HEK293 (cell line): ENCODE data around the gene PRR33.

ENCODE experiments used
- CTCF ChIA-PET: fragments of 350-600 bp; formaldehyde crosslinking; extraction: SDS; loops from one replicate; lab custom pipeline; 2021; ENCODE audit warnings: antibody characterized with exemption; lab: Yijun Ruan, JAX
- POLR2A ChIA-PET: fragments of 300-600 bp; formaldehyde crosslinking; extraction: SDS; loops from one replicate; lab custom pipeline; 2020; ENCODE audit warnings: antibody characterized with exemption, inconsistent platforms; lab: Yijun Ruan, JAX
- H3K27ac ChIP-seq: fragments of 200-500 bp; sonication (Bioruptor generic); 2 replicates; pipeline ENCODE4 v1.5.1; 2014; ENCODE audit warnings: low read depth, low read length, control low read depth, inconsistent platforms; ENCODE audit errors: extremely low read depth
- H3K36me3 ChIP-seq, 2 experiments: fragments of 200-500 bp in 1 of 2; sonication (Bioruptor generic) in 1 of 2; 1 replicate in 1 of 2; 2 replicates in 1 of 2; pipeline ENCODE4 v1.5.1; 2014 to 2017; ENCODE audit warnings: inconsistent platforms in 2 of 2, low read length in 2 of 2; ENCODE audit not compliant: control insufficient read depth in 2 of 2, insufficient read depth in 1 of 2
- H3K4me1 ChIP-seq: fragments of 200-500 bp; sonication (Bioruptor generic); 2 replicates; pipeline ENCODE4 v1.5.1; 2014; ENCODE audit warnings: mild to moderate bottlenecking, low read length, inconsistent platforms; ENCODE audit not compliant: control insufficient read depth, insufficient read depth
- H3K4me3 ChIP-seq: 2 replicates; pipeline ENCODE4 v1.5.1; 2011; ENCODE audit warnings: low read depth, mild to moderate bottlenecking, control low read depth, low read length, moderate library complexity
- H3K9me3 ChIP-seq: fragments of 200-500 bp; sonication (Bioruptor generic); 2 replicates; pipeline ENCODE4 v1.5.1; 2014; ENCODE audit warnings: low read depth, low read length, inconsistent platforms; ENCODE audit not compliant: control insufficient read depth, insufficient read depth
- BCL6B ChIP-seq: fragments of 450-650 bp; formaldehyde crosslinking; IDR thresholded peaks from 2 replicates; pipeline ENCODE4 v1.5.1; 2017; ENCODE audit warnings: missing biosample characterization, missing genetic modification characterization
- CTCF ChIP-seq: fragments of 450-650 bp; formaldehyde crosslinking; IDR thresholded peaks from 2 replicates; pipeline ENCODE4 v1.5.1; 2016; ENCODE audit warnings: missing biosample characterization, missing genetic modification characterization
- ELK4 ChIP-seq: IDR thresholded peaks from 2 replicates; pipeline ENCODE4 v1.6.1; 2011; ENCODE audit warnings: mild to moderate bottlenecking, low read depth, low read length, borderline replicate concordance
- GLI4 ChIP-seq: fragments of 450-650 bp; formaldehyde crosslinking; IDR thresholded peaks from 2 replicates; pipeline ENCODE4 v1.5.1; 2016; ENCODE audit warnings: missing biosample characterization, missing genetic modification characterization
- HOXD13 ChIP-seq: sonication (generic); formaldehyde crosslinking; IDR thresholded peaks from 2 replicates; pipeline ENCODE4 v1.8.0; 2022; ENCODE audit warnings: missing genetic modification reagents, borderline replicate concordance
- REPIN1 ChIP-seq: fragments of 450-650 bp; formaldehyde crosslinking; IDR thresholded peaks from 2 replicates; pipeline ENCODE4 v1.5.1; 2017; ENCODE audit warnings: missing biosample characterization, missing genetic modification characterization, low read depth
- SETDB1 ChIP-seq: IDR thresholded peaks from one replicate; pipeline ENCODE4 v1.6.1; 2017; ENCODE audit warnings: mild to moderate bottlenecking, low read length, moderate library complexity, mixed read lengths; ENCODE audit not compliant: insufficient read length
- ZFHX2 ChIP-seq: fragments of 450-650 bp; formaldehyde crosslinking; conservative IDR thresholded peaks from 2 replicates; pipeline ENCODE4 v1.5.1; 2016; ENCODE audit warnings: missing biosample characterization, missing genetic modification characterization
- ZNF114 ChIP-seq: fragments of 450-650 bp; formaldehyde crosslinking; IDR thresholded peaks from 2 replicates; pipeline ENCODE4 v1.5.0; 2017; ENCODE audit warnings: missing biosample characterization, missing genetic modification characterization
- ZNF174 ChIP-seq: fragments of 450-650 bp; formaldehyde crosslinking; IDR thresholded peaks from 2 replicates; pipeline ENCODE4 v1.5.0; 2017; ENCODE audit warnings: missing biosample characterization, mild to moderate bottlenecking, missing genetic modification characterization
- ZNF211 ChIP-seq: fragments of 450-650 bp; formaldehyde crosslinking; IDR thresholded peaks from 2 replicates; pipeline ENCODE4 v1.5.1; 2016; ENCODE audit warnings: low read depth, missing biosample characterization, missing genetic modification characterization
- ZNF341 ChIP-seq: fragments of 450-650 bp; formaldehyde crosslinking; IDR thresholded peaks from 2 replicates; pipeline ENCODE4; 2016; ENCODE audit warnings: low read depth, missing biosample characterization, missing genetic modification characterization
- ZNF391 ChIP-seq: fragments of 450-650 bp; formaldehyde crosslinking; IDR thresholded peaks from 2 replicates; pipeline ENCODE4 v1.5.1; 2016; ENCODE audit warnings: low read depth, missing biosample characterization, missing genetic modification characterization, borderline replicate concordance
- ZNF404 ChIP-seq: fragments of 450-650 bp; formaldehyde crosslinking; IDR thresholded peaks from 2 replicates; pipeline ENCODE4 v1.5.1; 2017; ENCODE audit warnings: missing biosample characterization, missing genetic modification characterization
- ZNF521 ChIP-seq: fragments of 450-650 bp; formaldehyde crosslinking; IDR thresholded peaks from 2 replicates; pipeline ENCODE4 v1.5.1; 2017; ENCODE audit warnings: missing biosample characterization, mild to moderate bottlenecking, missing genetic modification characterization
- ZNF544 ChIP-seq: fragments of 450-650 bp; formaldehyde crosslinking; IDR thresholded peaks from 2 replicates; pipeline ENCODE4 v1.5.0; 2017; ENCODE audit warnings: missing biosample characterization, missing genetic modification characterization
- ZNF610 ChIP-seq: fragments of 450-650 bp; formaldehyde crosslinking; IDR thresholded peaks from 2 replicates; pipeline ENCODE4 v1.5.1; 2016; ENCODE audit warnings: missing biosample characterization, missing genetic modification characterization, borderline replicate concordance
- ZNF660 ChIP-seq: fragments of 450-650 bp; IDR thresholded peaks from 2 replicates; pipeline ENCODE4 v1.5.1; 2018; ENCODE audit warnings: missing biosample characterization, mild to moderate bottlenecking, missing genetic modification characterization
- ZNF677 ChIP-seq: fragments of 450-650 bp; IDR thresholded peaks from 2 replicates; pipeline ENCODE4 v1.5.0; 2018; ENCODE audit warnings: missing biosample characterization, mild to moderate bottlenecking, missing genetic modification characterization, moderate library complexity
- ZNF791 ChIP-seq: fragments of 450-650 bp; formaldehyde crosslinking; IDR thresholded peaks from 2 replicates; pipeline ENCODE4 v1.5.1; 2016; ENCODE audit warnings: missing biosample characterization, missing genetic modification characterization
- TF ChIP-seq, protein P1 (sequence below): fragments of 450-650 bp; formaldehyde crosslinking; IDR thresholded peaks from 2 replicates; pipeline ENCODE4 v1.5.1; 2016; ENCODE audit warnings: missing biosample characterization, missing genetic modification characterization
- TF ChIP-seq, protein P2 (sequence below): fragments of 450-650 bp; formaldehyde crosslinking; IDR thresholded peaks from 2 replicates; pipeline ENCODE4 v1.5.1; 2016; ENCODE audit warnings: missing biosample characterization, missing genetic modification characterization

Gene PRR33

DNA sequence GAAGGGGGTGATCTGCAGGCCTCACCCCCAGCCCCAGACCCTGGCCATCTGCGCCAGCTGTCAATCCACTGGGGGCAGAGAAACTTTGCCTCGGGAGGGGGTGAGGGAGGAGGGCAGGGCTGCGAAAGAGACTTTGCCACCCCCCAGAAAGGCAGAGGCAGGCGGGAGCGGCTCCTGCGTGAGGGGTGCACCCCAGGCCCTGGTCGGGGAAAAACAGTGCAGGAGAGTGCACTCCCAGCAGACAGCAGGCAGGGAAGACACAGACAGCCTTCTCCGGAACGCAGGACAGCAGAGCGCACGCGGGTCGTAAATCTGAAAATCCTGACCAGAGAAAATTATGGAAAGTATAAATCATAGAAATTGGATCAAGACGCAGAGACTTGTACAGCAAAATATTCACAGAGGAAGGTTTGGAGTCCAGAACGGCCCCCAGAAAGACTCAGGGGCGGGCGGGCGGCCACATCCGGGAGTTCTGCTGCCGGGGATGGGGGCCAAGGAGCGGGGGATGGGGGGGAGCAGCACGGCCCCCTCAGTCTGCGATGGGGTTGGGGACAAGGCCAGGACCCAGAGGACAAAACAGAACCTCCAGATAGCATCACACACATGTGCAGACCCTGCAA lies 47.4 kb upstream of the PRR33 start:
- Histone ChIP-seq H3K27ac (no peak overlapping the region), H3K4me3 (no peak overlapping the region), H3K9me3 (no peaks in the 10 kb centered on the region), H3K4me1 (no peaks in the 10 kb centered on the region), H3K36me3 (no peaks in the 10 kb centered on the region)
- TF ChIP-seq ZNF341 (tag by site-specific recombination) (no peak), SETDB1 (no peak), ZNF677 (tag by site-specific recombination) (no peak), ZNF211 (tag by site-specific recombination) (no peak)
- POLR2A ChIA-PET: no interaction called here
- CTCF ChIA-PET: no interaction called here

DNA sequence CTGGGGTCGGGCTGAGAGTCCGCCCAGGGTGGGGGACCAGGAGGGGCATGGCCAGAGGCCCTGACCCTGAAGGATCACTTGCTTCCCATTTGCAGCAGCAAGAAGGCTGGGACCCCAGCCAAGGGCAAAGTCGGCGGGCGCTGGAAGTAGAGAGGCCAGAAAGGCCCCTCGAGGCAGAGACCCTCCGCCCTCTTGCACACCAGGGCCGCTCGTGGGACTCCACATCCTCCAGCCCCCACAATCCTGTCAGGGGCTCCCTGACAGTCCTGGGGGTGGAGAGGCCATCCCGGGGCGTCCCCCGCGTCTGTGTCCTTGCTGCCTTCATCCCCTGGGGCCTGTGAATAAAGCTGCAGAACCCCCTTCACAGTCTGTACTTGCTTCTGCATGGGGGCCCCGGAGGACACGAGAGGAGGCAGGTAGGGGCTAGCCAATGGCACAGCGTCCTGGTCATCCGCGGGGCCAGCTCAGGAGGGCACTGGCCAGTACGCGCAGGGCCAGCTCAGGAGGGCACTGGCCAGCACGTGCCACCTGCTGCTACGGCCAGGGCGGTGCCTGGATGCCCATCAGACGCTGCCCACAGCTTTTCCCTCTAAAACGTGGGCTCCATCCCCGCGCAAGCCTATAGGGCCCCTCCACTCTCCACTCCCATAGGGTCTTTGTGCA lies 46.8 kb upstream of the PRR33 start:
- POLR2A ChIA-PET: no interaction called here
- no peak overlapping the region for H3K27ac ChIP-seq
- no peak for TF ChIP-seq ZNF791 (tag by site-specific recombination)
- no peak for TF ChIP-seq HOXD13 (CRISPR knock-in tag)
- no peak for TF ChIP-seq ZNF404
- TF ChIP-seq ZNF544 (tag by site-specific recombination): no peak
- TF ChIP-seq, protein P1, sequence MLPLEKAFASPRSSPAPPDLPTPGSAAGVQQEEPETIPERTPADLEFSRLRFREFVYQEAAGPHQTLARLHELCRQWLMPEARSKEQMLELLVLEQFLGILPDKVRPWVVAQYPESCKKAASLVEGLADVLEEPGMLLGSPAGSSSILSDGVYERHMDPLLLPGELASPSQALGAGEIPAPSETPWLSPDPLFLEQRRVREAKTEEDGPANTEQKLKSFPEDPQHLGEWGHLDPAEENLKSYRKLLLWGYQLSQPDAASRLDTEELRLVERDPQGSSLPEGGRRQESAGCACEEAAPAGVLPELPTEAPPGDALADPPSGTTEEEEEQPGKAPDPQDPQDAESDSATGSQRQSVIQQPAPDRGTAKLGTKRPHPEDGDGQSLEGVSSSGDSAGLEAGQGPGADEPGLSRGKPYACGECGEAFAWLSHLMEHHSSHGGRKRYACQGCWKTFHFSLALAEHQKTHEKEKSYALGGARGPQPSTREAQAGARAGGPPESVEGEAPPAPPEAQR (tag by site-specific recombination): no peak
- TF ChIP-seq ZNF660 (tag by site-specific recombination): no peak
- TF ChIP-seq REPIN1 (tag by site-specific recombination): no peak
- no peak for TF ChIP-seq GLI4 (tag by site-specific recombination)
- TF ChIP-seq ZNF174 (tag by site-specific recombination): no peak
- TF ChIP-seq ZNF391 (tag by site-specific recombination): no peak
- no peak for TF ChIP-seq ELK4
- TF ChIP-seq ZNF521 (tag by site-specific recombination): no peak
- TF ChIP-seq CTCF: no peak
- no peak for TF ChIP-seq ZFHX2 (tag by site-specific recombination)
- TF ChIP-seq ZNF211 (tag by site-specific recombination): no peak
- TF ChIP-seq ZNF114: no peak
- TF ChIP-seq BCL6B (tag by site-specific recombination): no peak
- TF ChIP-seq, protein P2, sequence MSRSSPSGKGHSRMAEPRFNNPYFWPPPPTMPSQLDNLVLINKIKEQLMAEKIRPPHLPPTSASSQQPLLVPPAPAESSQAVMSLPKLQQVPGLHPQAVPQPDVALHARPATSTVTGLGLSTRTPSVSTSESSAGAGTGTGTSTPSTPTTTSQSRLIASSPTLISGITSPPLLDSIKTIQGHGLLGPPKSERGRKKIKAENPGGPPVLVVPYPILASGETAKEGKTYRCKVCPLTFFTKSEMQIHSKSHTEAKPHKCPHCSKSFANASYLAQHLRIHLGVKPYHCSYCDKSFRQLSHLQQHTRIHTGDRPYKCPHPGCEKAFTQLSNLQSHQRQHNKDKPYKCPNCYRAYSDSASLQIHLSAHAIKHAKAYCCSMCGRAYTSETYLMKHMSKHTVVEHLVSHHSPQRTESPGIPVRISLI (tag by site-specific recombination): no peak
- TF ChIP-seq ZNF610 (tag by site-specific recombination): no peak
- TF ChIP-seq, all 188 proteins: peak for 0
- Histone ChIP-seq H3K4me3 (no peak overlapping the region), H3K9me3 (no peaks in the 10 kb centered on the region), H3K36me3 (no peaks in the 10 kb centered on the region), H3K4me1 (no peaks in the 10 kb centered on the region)
- CTCF ChIA-PET: interaction anchor here (0.6 to 1.3 kb wide), 3 partner anchors 213 to 218 kb away, joined by 3 to 6 read pairs (median 4); no protein-coding TSS in a partner anchor
